ENCODE measurements around the gene CPNE7. TPM values are rescaled to one million over a fixed set of nuclear protein-coding genes. Genes with fewer than 3 reads are reported as not detected.
"Not testable (repeated sequence)": the region's sequence is repeated elsewhere in the genome, so short reads cannot be mapped to it uniquely, and the experiment has no call there.

The CPNE7 gene
- total RNA-seq, 1 donor from 2014 or later: 21.1 TPM

- no peaks in the 10 kb centered on the region for H3K36me3 ChIP-seq
- H3K4me3 ChIP-seq: no peak overlapping the region
- H3K27me3 Mint-ChIP-seq (ENCODE audit: insufficient read depth, low read depth): peaks cover 19% of the 10 kb centered on the region
- H3K36me3 Mint-ChIP-seq: no peaks in the 10 kb centered on the region
- H3K9me3 ChIP-seq (ENCODE audit: low read depth): no peaks in the 10 kb centered on the region
- no peaks in the 10 kb centered on the region for H4K20me1 ChIP-seq (ENCODE audit: low read depth)
- no peaks in the 10 kb centered on the region for H3K9me3 Mint-ChIP-seq
- no peaks in the 10 kb centered on the region for H3F3A ChIP-seq (ENCODE audit: low read depth)
- no peak overlapping the region for H2AFZ ChIP-seq (replicated peaks)
- H3K9ac ChIP-seq: no peak overlapping the region
- TF ChIP-seq EZH2phosphoT487 (IDR thresholded peaks at IDR 0.05): no peak
- TF ChIP-seq CTCF (IDR thresholded peaks at IDR 0.05): no peak
- TF ChIP-seq EZH2 (IDR thresholded peaks at IDR 0.05): no peak
- no peaks in the 10 kb centered on the region for H3K4me1 Mint-ChIP-seq
- H3K4me2 ChIP-seq: no peak overlapping the region
- no peak overlapping the region for H3K27ac ChIP-seq
- no peaks in the 10 kb centered on the region for H3K79me2 ChIP-seq (ENCODE audit: low read depth)
- DNase-seq (ENCODE audit: low spot score): no peak
- H3K27me3 ChIP-seq: peaks cover 24% of the 10 kb centered on the region
- no peaks in the 10 kb centered on the region for H3K4me1 ChIP-seq
- H3K27ac Mint-ChIP-seq: no peak overlapping the region
- no peak overlapping the region for H3K4me3 Mint-ChIP-seq
These were observed 57.6 kb downstream of the CPNE7 start for GRCh38 chr16:89633064-89633631.

GRCh38 chr16:89634463-89635385 is 59.2 kb downstream of the CPNE7 start:
- not testable (repeated sequence) for DNase-seq (ENCODE audit: low spot score); H3K9me3 ChIP-seq (ENCODE audit: low read depth); H3K4me1 Mint-ChIP-seq; H3K36me3 Mint-ChIP-seq; H3K36me3 ChIP-seq; H3K27ac Mint-ChIP-seq; H3K4me3 ChIP-seq; H3K9me3 Mint-ChIP-seq; H3K79me2 ChIP-seq (ENCODE audit: low read depth); H3K4me1 ChIP-seq; H2AFZ ChIP-seq (replicated peaks); H3K4me2 ChIP-seq; H3K4me3 Mint-ChIP-seq; H3K9ac ChIP-seq; H3F3A ChIP-seq (ENCODE audit: low read depth); H3K27ac ChIP-seq; H4K20me1 ChIP-seq (ENCODE audit: low read depth)
- peaks cover 24% of the 10 kb centered on the region for H3K27me3 ChIP-seq
- peaks cover 21% of the 10 kb centered on the region for H3K27me3 Mint-ChIP-seq (ENCODE audit: insufficient read depth, low read depth)

GRCh38 chr16:89636663-89637062 is 61.1 kb downstream of the CPNE7 start:
- Mint-ChIP-seq H3K27ac (no peak overlapping the region), H3K4me3 (no peak overlapping the region)

More at GRCh38 chr16:89636663-89637062, 61.1 kb downstream of the CPNE7 start:
- DNase-seq (ENCODE audit: low spot score): no peak
- H3K4me1 ChIP-seq: no peaks in the 10 kb centered on the region
- H3K4me3 ChIP-seq: no peak overlapping the region
- Mint-ChIP-seq H3K4me1 (peaks cover 10% of the 10 kb centered on the region), H3K27me3 (ENCODE audit: insufficient read depth, low read depth) (peaks cover 21% of the 10 kb centered on the region), H3K36me3 (no peaks in the 10 kb centered on the region), H3K9me3 (no peaks in the 10 kb centered on the region)
- peaks cover 24% of the 10 kb centered on the region for H3K27me3 ChIP-seq
- TF ChIP-seq CTCF (IDR thresholded peaks at IDR 0.05) (no peak), EZH2 (IDR thresholded peaks at IDR 0.05) (no peak), EZH2phosphoT487 (IDR thresholded peaks at IDR 0.05) (no peak)
- H3K27ac ChIP-seq: no peak overlapping the region
- no peaks in the 10 kb centered on the region for H3K36me3 ChIP-seq
- H3F3A ChIP-seq (ENCODE audit: low read depth): peaks cover 2% of the 10 kb centered on the region
- no peaks in the 10 kb centered on the region for H4K20me1 ChIP-seq (ENCODE audit: low read depth)
- H3K9me3 ChIP-seq (ENCODE audit: low read depth): no peaks in the 10 kb centered on the region
- H3K4me2 ChIP-seq: no peak overlapping the region
- no peak overlapping the region for H2AFZ ChIP-seq (replicated peaks)
- no peaks in the 10 kb centered on the region for H3K79me2 ChIP-seq (ENCODE audit: low read depth)
- H3K9ac ChIP-seq: no peak overlapping the region
